ENCODE data around the gene UCK2. TPM values are rescaled to one million over a fixed set of nuclear protein-coding genes. Genes with fewer than 3 reads are reported as not detected.

Gene UCK2
- polyA plus RNA-seq, 1 donor, result 24.0 TPM

DNA sequence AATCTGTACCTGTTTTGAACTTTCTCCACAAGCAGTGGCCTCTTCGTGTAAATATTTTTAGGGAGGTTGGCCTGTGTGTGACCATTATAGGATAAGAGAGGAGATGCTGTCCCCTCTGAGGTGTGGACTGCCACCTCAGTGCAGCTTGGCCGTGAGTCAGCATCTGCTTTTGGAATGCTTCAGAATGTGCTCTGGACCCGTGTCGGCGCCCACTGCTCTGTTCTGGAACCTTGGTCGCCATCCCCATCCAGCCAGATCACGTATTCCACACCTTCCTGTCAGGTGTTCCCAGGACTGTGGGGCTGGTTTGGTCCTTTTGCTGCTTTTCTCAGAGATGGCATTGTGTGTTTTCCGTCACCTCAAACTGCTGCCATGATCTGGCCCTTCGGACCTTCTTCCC lies 5.5 kb downstream of the UCK2 start:
- no peak for DNase-seq

DNA sequence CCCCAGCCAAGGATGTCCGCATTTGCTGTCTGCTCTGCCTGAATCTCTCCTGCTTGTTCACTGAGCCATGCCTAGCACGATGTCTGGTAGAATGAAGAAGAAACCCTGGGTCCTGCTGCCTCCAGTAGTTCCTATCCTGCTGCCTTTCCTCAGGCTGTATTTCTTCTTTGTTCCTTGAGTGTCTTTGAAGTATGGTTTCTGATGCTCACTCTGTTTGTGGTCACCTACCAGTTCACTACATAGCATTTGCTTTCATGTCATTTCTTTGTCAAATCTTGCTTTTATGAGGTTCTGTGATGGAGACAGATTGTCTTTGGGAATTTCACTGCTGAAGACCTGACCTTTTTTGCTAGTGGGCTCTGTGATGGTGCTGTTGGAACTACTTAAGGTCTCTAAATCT lies 5.9 kb downstream of the UCK2 start:
- DNase-seq, result no peak

DNA sequence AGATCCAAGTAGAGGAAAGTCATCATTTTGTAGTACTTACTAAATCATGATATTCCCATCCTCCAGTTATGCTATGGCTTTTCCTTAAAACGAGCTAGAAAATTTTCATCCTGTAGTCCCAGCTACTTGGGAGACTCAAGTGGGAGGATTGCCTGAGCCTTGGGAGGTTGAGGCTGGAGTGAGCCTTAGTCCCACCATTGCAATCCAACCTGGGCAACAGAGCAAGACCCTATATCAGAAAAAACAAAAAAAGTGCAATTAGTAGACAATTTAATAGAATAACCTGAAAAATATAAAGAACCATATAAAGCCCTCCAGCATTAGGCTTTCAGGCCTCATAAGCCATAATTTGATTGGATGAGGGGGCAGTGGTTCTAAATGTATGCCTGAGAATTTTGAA lies 6.8 kb downstream of the UCK2 start:
- no peak for DNase-seq

DNA sequence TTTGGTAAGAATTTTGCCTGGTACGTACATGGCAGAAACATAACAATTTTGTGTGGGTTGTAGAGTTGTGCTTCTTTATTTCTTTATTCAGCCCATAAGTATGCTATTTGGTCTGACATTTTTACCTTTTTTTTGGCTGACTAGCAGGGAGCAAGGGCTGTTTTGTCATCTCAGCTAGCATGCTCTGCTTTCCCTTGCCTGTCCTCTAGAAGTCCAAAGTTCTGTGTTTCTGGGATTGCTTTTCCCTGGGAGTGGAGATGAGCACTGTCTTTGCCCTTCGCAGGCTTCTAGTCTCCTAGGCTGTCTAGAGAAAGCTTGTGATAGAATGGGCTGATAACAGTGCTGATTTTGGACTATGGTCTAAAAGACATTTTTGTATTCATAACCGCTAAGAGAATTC lies 7.5 kb downstream of the UCK2 start:
- no peak for DNase-seq

DNA sequence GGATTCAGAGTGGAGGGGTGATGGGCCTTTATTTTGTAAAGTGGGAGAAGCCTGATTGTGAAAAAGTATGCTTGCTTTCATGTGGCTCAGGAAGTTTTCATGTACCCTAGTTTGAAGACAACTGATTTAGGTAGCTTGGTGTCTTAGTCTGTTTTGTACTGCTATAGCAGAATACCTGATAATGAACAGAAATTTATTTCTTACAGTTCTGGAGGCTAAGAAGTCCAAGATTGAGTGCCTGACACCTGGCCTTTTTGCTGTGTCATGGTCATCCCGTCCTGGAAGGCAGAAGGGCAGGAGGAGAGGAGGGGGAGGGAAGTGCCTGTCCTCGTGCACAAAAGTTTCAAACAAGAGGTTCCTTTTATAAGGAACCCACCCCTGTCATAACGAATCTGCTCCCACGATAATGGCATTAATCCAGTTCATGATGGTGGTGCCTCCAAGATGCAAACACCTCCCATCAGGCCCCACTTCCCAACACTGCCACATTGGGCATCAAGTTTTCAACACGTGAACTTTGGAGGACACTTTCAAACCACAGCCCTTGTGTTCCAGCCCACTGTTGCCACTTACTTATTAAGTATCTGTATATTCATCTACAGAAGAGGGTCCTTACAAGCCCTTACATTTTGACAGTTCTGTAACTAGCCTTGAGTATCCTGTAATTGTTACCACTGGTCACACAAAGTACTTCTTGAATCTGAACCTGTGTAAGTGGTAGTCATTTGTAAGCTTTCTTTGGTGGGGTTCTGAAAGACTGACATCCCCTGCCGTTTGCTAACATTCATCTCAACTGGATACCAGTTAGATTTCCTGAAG lies 9.5 kb downstream of the UCK2 start:
- no peak for DNase-seq

DNA sequence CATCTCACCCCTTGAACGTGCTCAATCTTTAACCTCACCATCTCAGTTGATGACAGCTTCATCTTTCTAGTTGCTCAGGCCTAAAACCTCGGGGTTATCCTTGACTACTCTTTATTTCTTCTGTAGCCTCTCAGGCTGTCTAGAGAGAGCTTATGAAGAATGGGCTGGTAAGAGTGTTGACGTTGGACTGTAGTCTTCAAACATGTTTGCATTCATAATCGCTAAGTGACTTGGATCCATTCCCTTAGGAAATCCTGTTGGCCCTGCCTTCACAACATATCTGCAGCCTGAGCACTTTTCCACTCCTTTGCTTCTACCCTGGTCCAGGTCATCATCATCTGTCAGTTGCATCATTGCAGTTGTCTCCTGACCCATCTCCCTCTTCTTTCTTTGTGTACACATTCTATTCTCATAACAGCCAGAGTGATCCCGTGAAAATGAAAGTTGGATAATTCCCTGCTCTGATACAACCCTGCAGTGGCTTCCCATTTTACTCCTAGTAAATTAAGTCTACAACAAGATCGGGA lies 10.5 kb downstream of the UCK2 start:
- no peak for DNase-seq

DNA sequence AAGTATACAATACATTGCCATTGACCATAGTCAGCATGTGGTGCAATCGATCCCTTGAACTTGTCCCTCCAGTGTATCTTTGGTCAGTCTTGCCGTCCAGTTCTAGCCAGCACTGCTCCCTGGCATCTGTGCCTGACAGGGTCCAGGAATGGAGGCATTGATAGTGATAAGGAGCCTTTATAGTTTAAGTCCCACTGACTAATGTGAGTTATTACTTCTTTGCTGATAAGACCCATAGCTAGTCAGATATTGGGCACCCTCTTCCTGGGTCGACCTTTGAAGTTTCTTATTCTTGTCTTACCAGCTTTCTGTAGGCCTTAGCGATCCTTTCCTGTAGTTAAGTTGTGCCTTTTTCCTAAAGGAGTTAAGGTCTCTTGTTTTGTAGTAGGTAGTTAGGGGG lies 13.0 kb downstream of the UCK2 start:
- no peak for DNase-seq

DNA sequence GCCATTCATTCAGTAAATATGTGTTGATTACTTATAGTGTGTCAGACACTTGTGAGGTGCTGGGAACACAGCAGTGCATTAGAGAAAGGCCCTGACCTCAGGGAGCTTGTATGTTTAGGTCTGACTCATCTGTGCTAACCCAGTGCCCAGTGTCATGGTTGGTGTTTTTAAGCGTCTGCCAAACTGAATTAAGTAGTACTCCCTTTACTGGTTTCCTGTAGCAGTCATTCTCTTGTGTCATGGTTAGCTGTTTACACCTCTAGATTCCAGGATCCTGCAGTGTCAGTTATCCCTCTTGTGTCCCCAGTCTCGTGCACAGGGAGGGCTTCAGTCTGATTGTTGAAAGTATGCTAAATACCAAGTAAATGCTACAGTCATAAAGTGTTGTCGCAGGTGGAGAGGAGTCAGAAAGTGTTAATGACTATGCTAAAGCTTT lies 14.2 kb downstream of the UCK2 start:
- no peak for DNase-seq

DNA sequence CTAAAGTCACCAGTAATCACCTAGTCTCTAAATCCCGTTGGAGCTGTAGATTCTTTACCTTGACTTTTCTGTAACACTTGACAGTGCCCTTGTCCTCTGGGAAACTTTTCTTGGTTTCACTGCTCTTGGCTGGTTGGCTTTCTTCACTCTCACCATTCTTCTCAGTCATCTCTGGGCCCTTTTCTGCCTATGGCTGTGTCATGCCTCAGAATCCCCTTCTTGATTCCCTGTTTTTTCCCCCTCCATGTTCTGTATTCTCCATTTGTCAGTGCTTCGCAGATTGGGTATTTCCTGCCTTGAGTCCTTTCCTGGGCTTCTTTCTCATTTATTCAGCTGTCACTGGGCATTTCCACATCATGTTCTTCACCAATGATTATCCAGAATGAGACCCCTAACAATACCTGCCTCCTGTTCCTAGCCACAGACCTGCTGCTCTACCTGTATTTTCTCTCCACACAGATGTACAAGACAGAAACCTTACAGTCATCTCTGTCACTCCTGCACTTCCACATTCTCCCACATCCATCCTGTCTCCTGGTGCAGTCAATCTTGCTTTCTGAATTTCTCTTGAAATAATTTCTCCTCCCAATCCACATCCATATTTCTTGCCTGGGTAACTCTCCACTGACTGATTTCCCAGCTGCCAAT lies 14.7 kb downstream of the UCK2 start:
- DNase-seq, result no peak

DNA sequence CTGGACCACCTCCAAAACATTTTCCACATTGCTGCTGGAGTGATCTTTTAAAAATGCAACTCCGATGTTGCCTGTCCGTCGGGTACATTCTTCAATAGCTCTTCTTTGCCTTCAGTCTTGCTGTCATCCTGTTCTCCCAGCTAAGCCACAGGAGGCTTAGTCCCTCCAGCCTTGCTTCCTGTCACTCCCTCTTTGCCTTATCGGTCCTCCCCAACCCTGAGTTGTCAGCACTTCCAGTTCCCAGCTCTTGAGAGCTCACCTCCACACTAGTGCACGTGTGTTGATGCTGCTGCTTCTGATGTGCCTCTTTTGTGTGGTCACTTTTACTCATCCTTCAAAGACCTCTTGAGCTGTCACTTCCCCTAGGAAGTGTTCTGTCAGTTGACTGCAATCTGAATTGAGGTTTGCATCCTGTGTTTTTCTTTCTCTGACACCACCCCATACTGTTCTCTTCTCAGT lies 15.3 kb downstream of the UCK2 start:
- no peak for DNase-seq

DNA sequence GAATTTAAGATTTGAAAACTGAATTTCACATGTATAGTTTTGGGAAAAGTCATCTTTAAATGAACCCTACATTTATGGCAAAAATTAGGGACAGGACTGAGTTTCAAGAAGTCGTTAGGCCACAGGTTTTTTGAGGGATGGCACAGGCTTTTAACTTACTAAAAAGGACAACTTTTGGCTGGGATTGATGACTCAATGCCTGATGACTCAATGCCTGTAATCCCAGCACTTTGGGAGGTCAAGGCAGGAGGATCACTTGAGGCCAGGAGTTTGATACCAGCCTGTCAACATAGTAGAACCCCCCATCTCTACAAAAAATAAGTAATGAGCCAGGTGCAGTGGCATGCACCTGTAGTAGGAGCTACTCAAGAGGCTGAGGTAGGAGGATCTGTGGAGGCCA lies 15.9 kb downstream of the UCK2 start:
- DNase-seq, result no peak

DNA sequence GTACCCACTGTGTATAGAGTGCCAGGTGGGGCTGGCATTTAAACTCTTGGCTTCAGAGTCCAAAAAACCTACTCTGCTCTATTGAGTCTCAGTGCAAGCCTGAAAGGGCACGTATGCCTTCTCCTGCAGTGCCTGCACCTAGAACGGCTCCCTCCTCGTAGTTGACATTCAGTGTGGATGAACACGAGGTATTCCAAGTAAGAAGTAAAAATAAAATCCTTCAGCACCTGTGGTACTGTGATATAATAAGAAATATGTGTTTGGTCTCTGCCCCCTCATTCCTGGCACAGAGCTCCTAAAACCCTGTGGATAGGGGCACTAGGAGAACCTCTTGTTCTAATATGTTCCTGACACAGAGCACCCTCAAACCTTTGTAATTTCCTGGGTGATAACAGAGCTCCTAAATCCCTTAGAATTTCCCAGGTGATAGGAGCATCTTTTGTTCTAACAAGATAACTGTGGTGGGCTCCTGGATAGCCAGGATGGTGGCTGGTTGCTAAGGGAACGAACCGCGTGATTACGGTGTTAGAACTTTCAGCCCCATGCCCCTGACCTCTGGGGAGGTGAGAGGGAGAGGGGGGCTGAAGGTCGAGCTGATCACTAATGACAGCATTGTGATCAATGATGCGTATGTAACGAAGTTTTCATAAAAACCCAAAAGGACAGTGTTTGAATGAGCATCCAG lies 16.8 kb downstream of the UCK2 start:
- no peak for DNase-seq

DNA sequence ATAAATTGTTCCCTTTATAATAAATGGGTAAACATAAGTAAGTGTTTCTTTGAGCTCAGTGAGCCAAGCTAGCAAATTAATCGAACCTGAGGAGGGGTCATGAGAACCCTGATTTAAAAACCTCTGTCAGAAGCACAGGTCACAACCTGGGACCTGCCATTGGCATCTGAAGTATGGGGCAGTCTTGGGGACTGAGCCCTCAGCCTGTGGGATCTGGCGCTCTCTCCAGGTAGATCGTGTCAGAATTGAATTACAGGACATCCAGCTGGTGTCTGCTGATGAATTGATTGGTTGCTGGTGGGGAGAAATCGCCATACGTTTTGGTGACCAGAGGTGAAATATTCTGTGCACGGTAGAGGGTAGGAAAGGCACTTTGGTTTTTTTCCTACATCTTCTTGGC lies 17.5 kb downstream of the UCK2 start:
- no peak for DNase-seq

DNA sequence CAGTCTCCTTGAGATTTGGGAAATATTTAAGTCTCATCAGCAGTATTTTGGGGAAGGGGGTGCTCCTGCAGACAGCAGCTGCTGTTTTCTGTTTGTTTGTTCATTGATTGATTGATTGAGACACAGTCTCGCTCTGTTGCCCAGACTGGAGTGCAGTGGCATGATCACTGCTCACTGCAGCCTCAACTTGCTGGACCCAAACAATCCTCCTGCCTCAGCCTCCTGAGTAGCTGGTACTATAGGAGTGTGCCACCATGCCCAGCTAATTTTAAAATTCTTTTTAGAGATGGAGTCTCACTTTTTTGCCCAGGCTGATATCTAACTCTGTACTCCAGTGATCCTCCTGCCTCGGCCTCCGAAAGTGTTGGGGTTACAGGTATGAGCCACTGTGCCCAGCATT lies 18.2 kb downstream of the UCK2 start:
- no peak for DNase-seq

DNA sequence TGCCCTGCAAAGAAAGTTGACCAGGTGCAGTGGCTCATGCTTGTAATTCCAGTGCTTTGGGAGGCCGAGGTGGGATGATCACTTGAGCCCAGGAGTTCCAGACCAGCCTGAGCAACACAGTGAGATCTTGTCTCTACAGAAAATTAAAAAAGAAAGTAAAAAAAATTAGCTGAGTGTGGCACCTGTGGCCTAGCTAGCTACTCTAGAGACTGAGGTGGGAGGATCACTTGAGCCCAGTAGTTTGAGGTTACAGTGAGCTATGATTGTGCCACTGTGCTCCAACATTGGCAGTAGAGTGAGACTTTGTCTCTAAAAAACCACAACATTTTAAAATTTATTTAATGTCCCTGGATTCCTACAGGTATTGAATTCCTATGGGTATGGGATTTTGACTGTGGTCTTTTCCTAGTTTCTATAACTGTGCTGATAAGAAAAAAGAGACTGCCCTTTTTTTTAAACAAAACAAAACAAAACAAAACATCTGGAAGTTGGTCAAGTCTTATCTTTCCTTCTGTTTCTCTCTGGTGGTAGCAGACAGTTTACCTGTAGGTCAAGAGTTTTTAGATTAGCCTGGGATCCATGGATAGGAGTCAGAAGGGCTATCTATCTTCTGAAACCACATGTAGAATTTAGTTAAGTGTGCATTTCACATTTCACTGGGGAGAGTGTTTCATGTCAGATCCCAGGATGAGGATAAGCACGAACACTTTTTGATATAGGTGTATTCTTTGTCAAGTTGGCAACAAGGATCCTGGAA lies 18.8 kb downstream of the UCK2 start:
- DNase-seq, result no peak

DNA sequence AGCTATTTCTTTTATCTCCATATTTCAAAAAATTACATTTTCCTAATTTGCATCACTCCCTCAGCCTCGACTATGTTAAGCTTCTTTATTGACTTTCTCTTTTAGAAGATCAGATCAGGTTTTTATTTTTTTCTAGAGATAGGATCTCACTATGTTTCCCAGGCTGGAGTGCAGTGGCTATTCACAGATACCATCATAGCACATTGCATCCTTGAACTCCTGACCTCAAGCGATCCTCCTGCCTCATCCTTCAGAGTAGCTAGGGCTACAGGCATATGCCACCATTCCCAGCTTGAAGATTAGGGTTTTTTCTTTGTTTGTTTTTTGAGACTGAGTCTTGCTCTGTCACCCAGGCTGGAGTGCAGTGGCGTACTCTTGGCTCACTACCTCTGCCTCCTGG lies 20.1 kb downstream of the UCK2 start:
- no peak for DNase-seq

DNA sequence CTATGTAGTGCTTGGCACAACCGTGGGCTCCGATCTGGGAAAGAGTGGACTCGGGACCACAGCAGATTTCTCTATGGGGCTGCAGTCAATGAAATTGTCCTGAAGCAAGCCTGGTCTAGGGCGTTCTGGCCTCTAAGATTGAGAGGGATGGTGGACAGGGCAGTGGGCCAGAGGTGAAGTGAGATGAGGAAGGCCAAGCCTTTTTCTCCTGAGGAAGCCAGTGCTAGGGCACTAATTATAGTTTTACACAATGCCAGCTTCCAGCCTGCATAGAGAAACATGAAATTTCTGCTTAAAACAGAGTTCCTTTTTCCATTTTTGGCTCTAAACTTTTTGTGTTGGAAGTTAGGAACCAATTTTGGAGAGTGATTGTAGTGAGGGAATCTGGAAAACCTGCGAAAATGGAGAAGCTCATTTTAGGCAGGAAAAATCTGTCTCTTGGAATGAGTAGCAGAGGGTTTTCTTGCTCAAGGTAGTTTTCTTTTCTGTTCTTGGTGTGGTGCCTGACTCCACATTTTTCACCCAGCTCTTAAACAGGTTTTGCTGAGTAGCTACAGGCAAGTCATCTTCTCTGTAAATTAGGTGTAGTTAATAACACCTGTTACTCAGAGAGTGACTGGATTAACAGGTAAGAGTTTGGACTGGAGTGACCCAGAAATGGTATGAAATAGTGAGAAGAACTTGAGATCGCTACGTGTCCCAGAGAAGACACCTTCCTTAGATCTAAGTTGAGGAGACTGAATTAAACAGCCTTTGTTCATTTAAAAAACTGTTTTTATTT lies 22.1 kb downstream of the UCK2 start:
- no peak for DNase-seq

DNA sequence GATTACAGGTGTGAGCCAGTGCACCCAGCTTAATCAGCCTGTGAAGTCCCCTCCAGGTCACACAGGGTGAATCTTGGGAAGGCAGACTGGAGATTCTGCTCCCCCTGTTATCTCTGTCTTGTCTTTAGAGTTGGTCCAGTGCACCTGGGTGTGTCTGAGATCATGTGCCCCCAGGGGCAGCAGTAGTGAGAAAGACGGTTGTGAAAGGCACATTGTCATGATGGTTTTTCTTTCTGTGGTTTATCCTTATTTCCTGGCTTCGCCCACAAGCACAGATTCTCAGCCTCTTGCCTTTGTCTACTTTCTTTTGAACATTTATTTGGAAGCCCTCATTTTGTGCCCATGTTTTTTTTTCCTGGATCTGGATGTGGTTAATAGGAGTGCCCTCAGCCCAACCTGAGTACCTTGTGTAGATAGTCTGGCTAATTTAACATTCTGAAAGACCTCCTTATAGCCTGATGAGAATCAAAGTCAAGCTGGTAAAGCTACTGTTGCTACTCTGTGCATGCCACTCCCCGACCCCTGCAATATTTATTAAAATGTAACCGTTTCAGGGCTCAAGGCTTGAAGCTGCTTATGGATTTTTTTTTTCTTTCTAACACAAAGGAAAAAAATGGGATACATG lies 23.7 kb downstream of the UCK2 start:
- DNase-seq, result no peak

DNA sequence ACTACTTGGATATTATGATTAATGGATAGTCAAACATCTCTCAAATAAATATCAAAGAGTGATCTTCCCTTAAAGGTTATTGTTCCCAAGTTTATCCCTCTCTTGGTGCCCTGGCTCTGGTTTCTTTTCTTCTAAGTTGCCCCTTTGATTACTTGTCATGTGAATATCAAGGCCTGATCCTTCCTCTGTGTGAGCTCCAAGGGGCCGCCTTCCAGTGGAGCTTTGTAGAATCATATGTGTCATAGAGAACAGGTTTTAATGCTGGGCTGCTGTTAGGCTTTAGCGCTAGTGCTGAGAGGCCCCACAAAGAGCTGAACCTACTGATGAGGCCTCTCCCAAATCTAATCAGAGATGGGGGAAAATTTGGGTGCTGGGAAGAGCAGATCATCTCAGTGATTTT lies 25.5 kb downstream of the UCK2 start:
- no peak for DNase-seq

DNA sequence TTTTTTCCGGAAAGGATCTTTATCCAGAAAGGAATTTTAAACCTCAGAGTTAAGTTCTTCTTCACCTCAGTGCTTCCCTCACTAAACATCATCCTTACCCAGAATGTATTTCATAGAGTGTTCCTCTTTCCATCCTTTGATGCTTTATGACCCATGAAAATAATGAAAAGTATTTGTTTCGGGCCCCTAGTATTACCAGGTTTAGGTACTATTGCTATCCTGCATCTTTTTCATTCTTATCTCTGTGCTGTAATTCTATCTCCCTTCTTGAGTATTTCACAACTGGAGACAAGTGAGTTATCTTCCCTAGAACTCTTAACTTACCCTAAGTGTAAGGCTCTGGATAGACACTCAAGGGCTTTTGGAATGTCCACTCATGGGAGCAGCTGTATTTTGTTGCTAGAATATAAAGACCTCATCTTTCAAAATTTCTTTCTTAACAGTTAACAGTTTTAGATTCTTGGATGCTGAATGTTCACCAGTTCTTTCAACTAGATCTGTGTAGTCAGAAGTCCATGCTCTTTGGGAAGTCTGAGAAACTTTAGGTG lies 26.2 kb downstream of the UCK2 start:
- DNase-seq, result no peak

Data from left kidney (tissue), 2 donors.